ENCODE measurements around the gene ZNF593OS.

- TF ChIP-seq REST (IDR thresholded peaks at IDR 0.05; ENCODE audit: insufficient read depth in 1 of 2, low read depth in 2 of 2, low read length in 2 of 2) (no peak), POLR2AphosphoS5 (IDR thresholded peaks at IDR 0.05; ENCODE audit: low read depth, low read length) (no peak), TAF1 (IDR thresholded peaks at IDR 0.05; ENCODE audit: borderline replicate concordance, insufficient read depth, low read length) (no peak), SIN3A (IDR thresholded peaks at IDR 0.05; ENCODE audit: borderline replicate concordance, insufficient read depth, low read length) (no peak), FOXP2 (optimal IDR thresholded peaks at IDR 0.05; ENCODE audit: borderline replicate concordance, extremely low read depth, extremely low read length, insufficient read depth) (no peak)
These were observed 47.4 kb upstream of the ZNF593OS start for GRCh38 chr1:26218906-26219494.
